HepG2 (cell line): ENCODE data around the gene CEBPB. TPM values are rescaled to one million over a fixed set of nuclear protein-coding genes. Genes with fewer than 3 reads are reported as not detected.

ENCODE experiments used
- GABPA ChIP-seq, 2 experiments: IDR thresholded peaks; 2 replicates each; pipeline ENCODE4 v1.6.1; 2011 to 2016; ENCODE audit warnings: low read depth in 2 of 2, low read length in 1 of 2, missing biosample characterization in 1 of 2, missing genetic modification characterization in 1 of 2
- MAZ ChIP-seq, 2 experiments: sonication (generic) in 1 of 2; formaldehyde crosslinking in 1 of 2; IDR thresholded peaks; 2 replicates each; pipeline versions ENCODE4 v1.5.0 to v1.6.1; 2012 to 2020; ENCODE audit warnings: low read depth in 2 of 2, mild to moderate bottlenecking in 2 of 2, borderline replicate concordance in 1 of 2, improper control_type of control experiment in 1 of 2, low read length in 1 of 2, missing genetic modification reagents in 1 of 2, moderate library complexity in 1 of 2
- NFAT5 ChIP-seq: sonication (generic); formaldehyde crosslinking; IDR thresholded peaks from 2 replicates; pipeline ENCODE4 v1.4.0; 2020; ENCODE audit warnings: missing genetic modification reagents
- RBAK ChIP-seq: sonication (generic); formaldehyde crosslinking; IDR thresholded peaks from 2 replicates; pipeline ENCODE4 v1.5.1; 2020; ENCODE audit warnings: mild to moderate bottlenecking, missing genetic modification reagents
- TCF7 ChIP-seq: sonication (generic); IDR thresholded peaks from 2 replicates; pipeline ENCODE4 v1.6.1; 2016; ENCODE audit warnings: antibody characterized with exemption, low read depth
- ZNF747 ChIP-seq: sonication (generic); formaldehyde crosslinking; IDR thresholded peaks from 2 replicates; pipeline ENCODE4 v1.8.1; 2023; ENCODE audit warnings: missing genetic modification reagents, mild to moderate bottlenecking, borderline replicate concordance
- ZNF788 ChIP-seq: sonication (generic); formaldehyde crosslinking; IDR thresholded peaks from 2 replicates; pipeline ENCODE4 v1.5.0; 2020; ENCODE audit warnings: mild to moderate bottlenecking, missing genetic modification reagents, borderline replicate concordance
- polyA plus RNA-seq, 8 experiments: library from polyadenylated mRNA; depleted of rRNA in 3 of 8; stranded (reverse) in 7 of 8; unstranded in 1 of 8; fragments of >200 nt; fragmentation: Illumina TruSeq in 4 of 8; extraction: Trizol in 4 of 8; gene quantifications; 2 replicates each; pipeline versions ENCODE4 v1.2.1 to v1.2.3, GENCODE V29; 2011 to 2016; ENCODE audit warnings: low read depth in 4 of 8, missing spikeins in 1 of 8, mixed read lengths in 1 of 8; ENCODE audit not compliant: insufficient read depth in 1 of 8
- total RNA-seq, 5 experiments: library from RNA; depleted of rRNA; stranded (reverse); fragments of >200 nt; fragmentation: Illumina TruSeq; extraction: Trizol; gene quantifications; 2 replicates each; pipeline ENCODE4 v1.2.3, GENCODE V29; 2016; ENCODE audit warnings: low read depth in 1 of 5
- TF ChIP-seq, protein P1 (sequence below), 2 experiments: sonication (generic) in 1 of 2; formaldehyde crosslinking in 1 of 2; IDR thresholded peaks; 2 replicates each; pipeline versions ENCODE4 v1.6.1 to v1.9.0; 2014 to 2022; ENCODE audit warnings: antibody characterized with exemption in 1 of 2, borderline replicate concordance in 1 of 2, inconsistent platforms in 1 of 2, low read depth in 1 of 2, missing genetic modification reagents in 1 of 2
- TF ChIP-seq, protein P2 (sequence below): sonication (generic); formaldehyde crosslinking; IDR thresholded peaks from 2 replicates; pipeline ENCODE4 v1.8.0; 2022; ENCODE audit warnings: missing genetic modification reagents, mild to moderate bottlenecking, moderate library complexity, borderline replicate concordance
- TF ChIP-seq, protein P3 (sequence below): sonication (generic); formaldehyde crosslinking; IDR thresholded peaks from 2 replicates; pipeline ENCODE4 v1.8.0; 2022; ENCODE audit warnings: missing genetic modification reagents, mild to moderate bottlenecking, borderline replicate concordance
- TF ChIP-seq, protein P4 (sequence below): sonication (generic); formaldehyde crosslinking; IDR thresholded peaks from 2 replicates; pipeline ENCODE4 v1.4.0; 2020; ENCODE audit warnings: mild to moderate bottlenecking, missing genetic modification reagents

Gene CEBPB
- total and polyA plus RNA-seq, 2 of the 13 experiments (the other 11 are each of a cell fraction or from before 2014, with no cell fraction given): 18.5 to 28.2 TPM

DNA sequence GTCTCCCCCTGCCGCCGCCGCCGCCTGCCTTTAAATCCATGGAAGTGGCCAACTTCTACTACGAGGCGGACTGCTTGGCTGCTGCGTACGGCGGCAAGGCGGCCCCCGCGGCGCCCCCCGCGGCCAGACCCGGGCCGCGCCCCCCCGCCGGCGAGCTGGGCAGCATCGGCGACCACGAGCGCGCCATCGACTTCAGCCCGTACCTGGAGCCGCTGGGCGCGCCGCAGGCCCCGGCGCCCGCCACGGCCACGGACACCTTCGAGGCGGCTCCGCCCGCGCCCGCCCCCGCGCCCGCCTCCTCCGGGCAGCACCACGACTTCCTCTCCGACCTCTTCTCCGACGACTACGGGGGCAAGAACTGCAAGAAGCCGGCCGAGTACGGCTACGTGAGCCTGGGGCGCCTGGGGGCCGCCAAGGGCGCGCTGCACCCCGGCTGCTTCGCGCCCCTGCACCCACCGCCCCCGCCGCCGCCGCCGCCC lies 474 bp downstream of the CEBPB start (continued):
- TF ChIP-seq, protein P1, sequence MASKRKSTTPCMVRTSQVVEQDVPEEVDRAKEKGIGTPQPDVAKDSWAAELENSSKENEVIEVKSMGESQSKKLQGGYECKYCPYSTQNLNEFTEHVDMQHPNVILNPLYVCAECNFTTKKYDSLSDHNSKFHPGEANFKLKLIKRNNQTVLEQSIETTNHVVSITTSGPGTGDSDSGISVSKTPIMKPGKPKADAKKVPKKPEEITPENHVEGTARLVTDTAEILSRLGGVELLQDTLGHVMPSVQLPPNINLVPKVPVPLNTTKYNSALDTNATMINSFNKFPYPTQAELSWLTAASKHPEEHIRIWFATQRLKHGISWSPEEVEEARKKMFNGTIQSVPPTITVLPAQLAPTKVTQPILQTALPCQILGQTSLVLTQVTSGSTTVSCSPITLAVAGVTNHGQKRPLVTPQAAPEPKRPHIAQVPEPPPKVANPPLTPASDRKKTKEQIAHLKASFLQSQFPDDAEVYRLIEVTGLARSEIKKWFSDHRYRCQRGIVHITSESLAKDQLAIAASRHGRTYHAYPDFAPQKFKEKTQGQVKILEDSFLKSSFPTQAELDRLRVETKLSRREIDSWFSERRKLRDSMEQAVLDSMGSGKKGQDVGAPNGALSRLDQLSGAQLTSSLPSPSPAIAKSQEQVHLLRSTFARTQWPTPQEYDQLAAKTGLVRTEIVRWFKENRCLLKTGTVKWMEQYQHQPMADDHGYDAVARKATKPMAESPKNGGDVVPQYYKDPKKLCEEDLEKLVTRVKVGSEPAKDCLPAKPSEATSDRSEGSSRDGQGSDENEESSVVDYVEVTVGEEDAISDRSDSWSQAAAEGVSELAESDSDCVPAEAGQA (IDR thresholded peaks at IDR 0.05; ENCODE audit: low read depth): no peak
- TF ChIP-seq, protein P1 (CRISPR knock-in tag; IDR thresholded peaks at IDR 0.05; ENCODE audit: borderline replicate concordance): peak; percentile 46
- TF ChIP-seq ZNF788 (CRISPR knock-in tag): no peak
- TF ChIP-seq MAZ (IDR thresholded peaks at IDR 0.05; ENCODE audit: borderline replicate concordance, low read depth, low read length): no peak
- no peak for TF ChIP-seq MAZ (CRISPR knock-in tag; IDR thresholded peaks at IDR 0.05; ENCODE audit: low read depth)
- TF ChIP-seq ZNF747 (CRISPR knock-in tag): 0 out of 2 replicates have a peak, but pooled peaks have one; percentile 7
- TF ChIP-seq GABPA (IDR thresholded peaks at IDR 0.05; ENCODE audit: low read depth, low read length): no peak
- no peak for TF ChIP-seq GABPA (CRISPR knock-in tag; IDR thresholded peaks at IDR 0.05; ENCODE audit: low read depth)
- no peak for TF ChIP-seq RBAK (CRISPR knock-in tag)
- TF ChIP-seq, protein P2, sequence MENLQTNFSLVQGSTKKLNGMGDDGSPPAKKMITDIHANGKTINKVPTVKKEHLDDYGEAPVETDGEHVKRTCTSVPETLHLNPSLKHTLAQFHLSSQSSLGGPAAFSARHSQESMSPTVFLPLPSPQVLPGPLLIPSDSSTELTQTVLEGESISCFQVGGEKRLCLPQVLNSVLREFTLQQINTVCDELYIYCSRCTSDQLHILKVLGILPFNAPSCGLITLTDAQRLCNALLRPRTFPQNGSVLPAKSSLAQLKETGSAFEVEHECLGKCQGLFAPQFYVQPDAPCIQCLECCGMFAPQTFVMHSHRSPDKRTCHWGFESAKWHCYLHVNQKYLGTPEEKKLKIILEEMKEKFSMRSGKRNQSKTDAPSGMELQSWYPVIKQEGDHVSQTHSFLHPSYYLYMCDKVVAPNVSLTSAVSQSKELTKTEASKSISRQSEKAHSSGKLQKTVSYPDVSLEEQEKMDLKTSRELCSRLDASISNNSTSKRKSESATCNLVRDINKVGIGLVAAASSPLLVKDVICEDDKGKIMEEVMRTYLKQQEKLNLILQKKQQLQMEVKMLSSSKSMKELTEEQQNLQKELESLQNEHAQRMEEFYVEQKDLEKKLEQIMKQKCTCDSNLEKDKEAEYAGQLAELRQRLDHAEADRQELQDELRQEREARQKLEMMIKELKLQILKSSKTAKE (CRISPR knock-in tag): no peak; the same call in 1 of the 2 replicates
- TF ChIP-seq TCF7: no peak
- TF ChIP-seq, protein P3, sequence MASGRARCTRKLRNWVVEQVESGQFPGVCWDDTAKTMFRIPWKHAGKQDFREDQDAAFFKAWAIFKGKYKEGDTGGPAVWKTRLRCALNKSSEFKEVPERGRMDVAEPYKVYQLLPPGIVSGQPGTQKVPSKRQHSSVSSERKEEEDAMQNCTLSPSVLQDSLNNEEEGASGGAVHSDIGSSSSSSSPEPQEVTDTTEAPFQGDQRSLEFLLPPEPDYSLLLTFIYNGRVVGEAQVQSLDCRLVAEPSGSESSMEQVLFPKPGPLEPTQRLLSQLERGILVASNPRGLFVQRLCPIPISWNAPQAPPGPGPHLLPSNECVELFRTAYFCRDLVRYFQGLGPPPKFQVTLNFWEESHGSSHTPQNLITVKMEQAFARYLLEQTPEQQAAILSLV (CRISPR knock-in tag): no peak
- TF ChIP-seq, protein P4, sequence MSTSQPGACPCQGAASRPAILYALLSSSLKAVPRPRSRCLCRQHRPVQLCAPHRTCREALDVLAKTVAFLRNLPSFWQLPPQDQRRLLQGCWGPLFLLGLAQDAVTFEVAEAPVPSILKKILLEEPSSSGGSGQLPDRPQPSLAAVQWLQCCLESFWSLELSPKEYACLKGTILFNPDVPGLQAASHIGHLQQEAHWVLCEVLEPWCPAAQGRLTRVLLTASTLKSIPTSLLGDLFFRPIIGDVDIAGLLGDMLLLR (CRISPR knock-in tag): peak; percentile 1; the same call in 1 of the 2 replicates
- TF ChIP-seq NFAT5: no peak
